OCI-LY7 (cell line): ENCODE results near the gene NAALADL2. TPM values are rescaled to one million over a fixed set of nuclear protein-coding genes. Genes with fewer than 3 reads are reported as not detected.

ENCODE experiments used
- BruUV-seq: library from RNA; stranded (reverse); fragments of 400-500 nt; replicated peaks from 2 replicates; lab custom pipeline; 2021; lab: Mats Ljungman, UMichigan
- CTCF ChIA-PET: fragments of 300-600 bp; sonication (Branson Sonifier 250); formaldehyde crosslinking; loops from one replicate; lab custom pipeline; 2022; ENCODE audit warnings: antibody characterized with exemption; ENCODE audit not compliant: unreplicated experiment; lab: Charles Lee
- POLR2A ChIA-PET: fragments of 300-600 bp; sonication (Branson Sonifier 250); formaldehyde crosslinking; loops from one replicate; lab custom pipeline; 2022; ENCODE audit warnings: antibody characterized with exemption; lab: Charles Lee
- DNase-seq: peaks from one replicate; pipeline ENCODE4 v3.0.0-alpha.2; 2015; ENCODE audit warnings: low spot score
- H2AFZ ChIP-seq: fragments of 200-600 bp; sonication (generic), shearing (Covaris generic); 2 replicates; pipeline ENCODE4 v1.6.1; 2014; ENCODE audit warnings: mild to moderate bottlenecking, antibody characterized with exemption, low read length, moderate library complexity
- H3K27ac ChIP-seq: fragments of 200-600 bp; sonication (generic); 2 replicates; pipeline ENCODE4 v1.5.1; 2014; ENCODE audit warnings: mixed run types, low read depth, mild to moderate bottlenecking, moderate library complexity, low read length, inconsistent platforms; ENCODE audit not compliant: poor library complexity, severe bottlenecking
- H3K36me3 ChIP-seq: fragments of 200-600 bp; sonication (generic); 2 replicates; pipeline ENCODE4 v1.6.1; 2014; ENCODE audit warnings: mild to moderate bottlenecking, antibody characterized with exemption, low read length, moderate library complexity, mixed read lengths; ENCODE audit not compliant: insufficient read depth
- H3K4me1 ChIP-seq: fragments of 200-600 bp; sonication (generic); 2 replicates; pipeline ENCODE4 v1.5.1; 2014; ENCODE audit warnings: mild to moderate bottlenecking, low read length; ENCODE audit not compliant: insufficient read depth, poor library complexity, severe bottlenecking
- H3K4me2 ChIP-seq: fragments of 200-600 bp; sonication (generic); 2 replicates; pipeline ENCODE4 v1.6.1; 2014; ENCODE audit warnings: mild to moderate bottlenecking, low read length
- H3K4me3 ChIP-seq: fragments of 200-600 bp; sonication (generic); 2 replicates; pipeline ENCODE4 v1.5.1; 2014; ENCODE audit warnings: mild to moderate bottlenecking, low read depth, low read length; ENCODE audit not compliant: poor library complexity, severe bottlenecking
- H3K79me2 ChIP-seq: fragments of 200-600 bp; sonication (generic); 2 replicates; pipeline ENCODE4 v1.6.1; 2016; ENCODE audit warnings: low read depth, mild to moderate bottlenecking, low read length, moderate library complexity, mixed read lengths; ENCODE audit not compliant: insufficient read depth
- H3K9me2 ChIP-seq: fragments of 200-600 bp; sonication (generic); 2 replicates; pipeline ENCODE4 v1.6.1; 2016; ENCODE audit warnings: mild to moderate bottlenecking, low read length, mixed read lengths; ENCODE audit not compliant: insufficient read depth
- H3K9me3 ChIP-seq: fragments of 200-600 bp; sonication (generic); 2 replicates; pipeline ENCODE4 v1.6.1; 2014; ENCODE audit warnings: mild to moderate bottlenecking, mixed run types, low read length, mixed read lengths
- H4K20me1 ChIP-seq: fragments of 200-600 bp; sonication (generic); 2 replicates; pipeline ENCODE4 v1.6.1; 2014; ENCODE audit warnings: mild to moderate bottlenecking, antibody characterized with exemption, low read length, moderate library complexity, mixed read lengths; ENCODE audit not compliant: insufficient read depth
- CTCF ChIP-seq: fragments of 200-600 bp; sonication (generic); conservative IDR thresholded peaks from 2 replicates; pipeline ENCODE4 v1.5.1; 2014; ENCODE audit warnings: mild to moderate bottlenecking, antibody characterized with exemption, low read length, moderate library complexity, mixed read lengths
- EZH2phosphoT487 ChIP-seq: fragments of 200-600 bp; sonication (generic); IDR thresholded peaks from 2 replicates; pipeline ENCODE4 v1.6.1; 2018; ENCODE audit warnings: low read depth, borderline replicate concordance, mild to moderate bottlenecking, mixed run types, antibody characterized with exemption, low read length, moderate library complexity, mixed read lengths
- intact Hi-C: fragments of 100-400 bp; cut with micrococcal nuclease; formaldehyde crosslinking; loops from one replicate; pipeline ENCODE4 v1.10.0; 2022; ENCODE audit not compliant: unreplicated experiment
- total RNA-seq, 2 experiments: library from RNA; depleted of rRNA in 1 of 2; stranded (reverse); fragments of >200 nt in 1 of 2; shearing (Covaris generic) in 1 of 2; gene quantifications; 2 replicates each; pipeline ENCODE4 v1.2.3, GENCODE V29; 2014 to 2022

Gene NAALADL2
- total RNA-seq, 2 experiments from 2014 or later, result 0.25 to 0.70 TPM

- H4K20me1 ChIP-seq, result no peaks in the 10 kb centered on the region
- TF ChIP-seq CTCF (no peak), EZH2phosphoT487 (no peak)
- intact Hi-C loops, result no loop called here
- BruUV-seq, result no TSS peak
- no peak for DNase-seq
- POLR2A ChIA-PET, result no interaction called here
- H2AFZ ChIP-seq, result no peak overlapping the region
- H3K36me3 ChIP-seq, result no peaks in the 10 kb centered on the region
- no peaks in the 10 kb centered on the region for H3K9me2 ChIP-seq
- H3K4me3 ChIP-seq, result no peak overlapping the region
- H3K4me2 ChIP-seq, result no peak overlapping the region
- CTCF ChIA-PET, result no interaction called here
- no peaks in the 10 kb centered on the region for H3K9me3 ChIP-seq
- H3K79me2 ChIP-seq, result no peaks in the 10 kb centered on the region
- H3K27ac ChIP-seq, result no peak overlapping the region
- no peaks in the 10 kb centered on the region for H3K4me1 ChIP-seq
These were observed 24.9 kb downstream of the NAALADL2 start for GRCh38 chr3:174883881-174884675.

- DNase-seq, result no peak
- intact Hi-C loops, result no loop called here
- ChIA-PET POLR2A (no interaction called here), CTCF (no interaction called here)
- BruUV-seq, result no TSS peak
- Histone ChIP-seq H3K4me3 (no peak overlapping the region), H2AFZ (no peak overlapping the region), H3K4me1 (no peaks in the 10 kb centered on the region), H3K36me3 (no peaks in the 10 kb centered on the region), H3K79me2 (no peaks in the 10 kb centered on the region), H4K20me1 (no peaks in the 10 kb centered on the region), H3K4me2 (no peak overlapping the region), H3K27ac (no peak overlapping the region), H3K9me2 (no peaks in the 10 kb centered on the region), H3K9me3 (no peaks in the 10 kb centered on the region)
- TF ChIP-seq EZH2phosphoT487, result no peak
- TF ChIP-seq CTCF, result no peak
These were observed 25.8 kb downstream of the NAALADL2 start for GRCh38 chr3:174884776-174885568.
